Esophagus squamous epithelium (tissue), 5 donors: ENCODE data around the gene SHISA8. TPM values are rescaled to one million over a fixed set of nuclear protein-coding genes. Genes with fewer than 3 reads are reported as not detected.

ENCODE experiments used
- DNase-seq: peaks from one replicate; lab custom pipeline; 2025; lab: John Stamatoyannopoulos, UW
- H3K27ac ChIP-seq, 4 donors: fragments of 200-600 bp; sonication (generic); one replicate each; pipeline ENCODE4 v1.5.1; 2016 to 2019; ENCODE audit warnings: mild to moderate bottlenecking in 1 of 4
- H3K27me3 ChIP-seq, 4 donors: fragments of 200-600 bp; sonication (generic); 1 replicate in 3 of 4; 2 replicates in 1 of 4; pipeline versions ENCODE4 v1.5.1 to v1.6.0; 2017 to 2021; ENCODE audit warnings: antibody characterized with exemption in 1 of 4
- H3K36me3 ChIP-seq, 3 donors: fragments of 200-600 bp; sonication (generic); one replicate each; pipeline ENCODE4 v1.5.1; 2016 to 2019
- H3K4me1 ChIP-seq, 3 donors: fragments of 200-600 bp; sonication (generic); one replicate each; pipeline ENCODE4 v1.5.1; 2017 to 2019
- H3K4me3 ChIP-seq, 4 donors: fragments of 200-600 bp; sonication (generic); 1 replicate in 3 of 4; 2 replicates in 1 of 4; pipeline ENCODE4 v1.5.1; 2016 to 2019; ENCODE audit warnings: mild to moderate bottlenecking in 2 of 4, moderate library complexity in 1 of 4
- H3K9me3 ChIP-seq, 3 donors: fragments of 200-600 bp; sonication (generic); one replicate each; pipeline ENCODE4 v1.5.1; 2016 to 2019
- POLR2A ChIP-seq, 4 donors: fragments of 450-650 bp; IDR thresholded peaks; one replicate each; pipeline ENCODE4 v1.6.1; 2017; ENCODE audit warnings: antibody characterized with exemption in 4 of 4, mild to moderate bottlenecking in 4 of 4, moderate library complexity in 3 of 4
- WGBS, 2 donors: methylation state at CpG; one replicate each; pipeline ENCODE4 v1.1.5; 2018; 5-methylcytosine and 5-hydroxymethylcytosine counted together
- intact Hi-C: fragments of 100-400 bp; cut with DNase I; formaldehyde crosslinking; loops from one replicate; pipeline ENCODE4 v1.15.0; 2022
- total RNA-seq, 4 donors: library from RNA; depleted of rRNA; stranded (reverse); fragments of >200 nt; gene quantifications; one replicate each; pipeline ENCODE4 v1.1.0, GENCODE V29; 2016
- TF ChIP-seq, protein P1 (sequence below), 6 experiments: fragments of 450-650 bp in 4 of 6; fragments of 200-600 bp in 2 of 6; sonication (generic) in 2 of 6; IDR thresholded peaks; one replicate each; pipeline ENCODE4 v1.5.1; 2016 to 2019; ENCODE audit warnings: antibody characterized with exemption in 6 of 6, mild to moderate bottlenecking in 4 of 6, moderate library complexity in 4 of 6
- donor health status: DM: yes; HTN: yes; CAD: no.

The SHISA8 gene
- total RNA-seq, 4 donors from 2014 or later, result not detected

- 100% methylated on average over 2 of the region's 2 CpGs; no CpG with 5 or more reads in 1 of the 2 donors for WGBS, 2 donors
- no peak for TF ChIP-seq POLR2A (IDR thresholded peaks at IDR 0.05)
- TF ChIP-seq, protein P1, sequence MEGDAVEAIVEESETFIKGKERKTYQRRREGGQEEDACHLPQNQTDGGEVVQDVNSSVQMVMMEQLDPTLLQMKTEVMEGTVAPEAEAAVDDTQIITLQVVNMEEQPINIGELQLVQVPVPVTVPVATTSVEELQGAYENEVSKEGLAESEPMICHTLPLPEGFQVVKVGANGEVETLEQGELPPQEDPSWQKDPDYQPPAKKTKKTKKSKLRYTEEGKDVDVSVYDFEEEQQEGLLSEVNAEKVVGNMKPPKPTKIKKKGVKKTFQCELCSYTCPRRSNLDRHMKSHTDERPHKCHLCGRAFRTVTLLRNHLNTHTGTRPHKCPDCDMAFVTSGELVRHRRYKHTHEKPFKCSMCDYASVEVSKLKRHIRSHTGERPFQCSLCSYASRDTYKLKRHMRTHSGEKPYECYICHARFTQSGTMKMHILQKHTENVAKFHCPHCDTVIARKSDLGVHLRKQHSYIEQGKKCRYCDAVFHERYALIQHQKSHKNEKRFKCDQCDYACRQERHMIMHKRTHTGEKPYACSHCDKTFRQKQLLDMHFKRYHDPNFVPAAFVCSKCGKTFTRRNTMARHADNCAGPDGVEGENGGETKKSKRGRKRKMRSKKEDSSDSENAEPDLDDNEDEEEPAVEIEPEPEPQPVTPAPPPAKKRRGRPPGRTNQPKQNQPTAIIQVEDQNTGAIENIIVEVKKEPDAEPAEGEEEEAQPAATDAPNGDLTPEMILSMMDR (IDR thresholded peaks at IDR 0.05), result no peak
- Histone ChIP-seq H3K9me3 (no peaks in the 10 kb centered on the region), H3K27ac (no peak overlapping the region), H3K4me1 (no peaks in the 10 kb centered on the region), H3K36me3 (peaks cover 34 to 100% (median 57%) of the 10 kb centered on the region in 3 donors), H3K4me3 (no peak overlapping the region), H3K27me3 (no peaks in the 10 kb centered on the region)
- DNase-seq, result no peak
- intact Hi-C loops, result no loop called here
Measured at GRCh38 chr22:41885116-41885515, 29.8 kb downstream of the SHISA8 start.

GRCh38 chr22:41883400-41883799 is 31.5 kb downstream of the SHISA8 start:
- intact Hi-C loops, result no loop called here
- 85 to 88% methylated on average over 1 to 2 of the region's 2 CpGs for WGBS, 2 donors
- H3K36me3 ChIP-seq, result peaks cover 37 to 100% (median 63%) of the 10 kb centered on the region in 3 donors

DNA sequence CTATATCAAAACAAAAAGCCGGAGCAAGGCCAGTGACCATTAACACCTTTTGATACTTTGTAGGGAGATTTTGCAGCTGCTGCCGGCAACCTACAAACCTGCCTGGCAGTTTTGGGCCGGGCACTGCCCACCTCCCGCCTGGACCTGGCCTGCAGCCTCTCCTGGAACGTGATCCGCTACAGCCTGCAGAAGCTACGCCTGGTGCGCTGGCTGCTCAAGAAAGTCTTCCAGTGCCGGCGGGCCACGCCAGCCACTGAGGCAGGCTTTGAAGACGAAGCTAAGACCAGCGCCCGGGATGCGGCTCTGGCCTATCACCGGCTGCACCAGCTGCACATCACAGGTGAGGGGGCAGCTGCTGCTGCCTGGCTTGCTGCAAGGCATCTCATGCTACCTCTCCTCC is 34.2 kb downstream of the SHISA8 start:
- Histone ChIP-seq H3K36me3 (peaks cover 42 to 100% (median 86%) of the 10 kb centered on the region in 3 donors), H3K4me3 (no peak overlapping the region), H3K9me3 (no peaks in the 10 kb centered on the region), H3K27me3 (no peaks in the 10 kb centered on the region), H3K27ac (no peak overlapping the region), H3K4me1 (no peaks in the 10 kb centered on the region)
- TF ChIP-seq, protein P1 (IDR thresholded peaks at IDR 0.05), result no peak
- TF ChIP-seq POLR2A (IDR thresholded peaks at IDR 0.05), result no peak
- intact Hi-C loops, result no loop called here
- no peak for DNase-seq
- 92 to 96% methylated on average over 4 to 11 of the region's 16 CpGs for WGBS, 2 donors

More at GRCh38 chr22:41883400-41883799, 31.5 kb downstream of the SHISA8 start:
- H3K4me3 ChIP-seq, result no peak overlapping the region
- H3K4me1 ChIP-seq, result no peaks in the 10 kb centered on the region
- no peaks in the 10 kb centered on the region for H3K27me3 ChIP-seq
- no peak for DNase-seq
- H3K9me3 ChIP-seq, result no peaks in the 10 kb centered on the region
- no peak overlapping the region for H3K27ac ChIP-seq
- TF ChIP-seq, protein P1 (IDR thresholded peaks at IDR 0.05), result no peak
- TF ChIP-seq POLR2A (IDR thresholded peaks at IDR 0.05), result no peak

DNA sequence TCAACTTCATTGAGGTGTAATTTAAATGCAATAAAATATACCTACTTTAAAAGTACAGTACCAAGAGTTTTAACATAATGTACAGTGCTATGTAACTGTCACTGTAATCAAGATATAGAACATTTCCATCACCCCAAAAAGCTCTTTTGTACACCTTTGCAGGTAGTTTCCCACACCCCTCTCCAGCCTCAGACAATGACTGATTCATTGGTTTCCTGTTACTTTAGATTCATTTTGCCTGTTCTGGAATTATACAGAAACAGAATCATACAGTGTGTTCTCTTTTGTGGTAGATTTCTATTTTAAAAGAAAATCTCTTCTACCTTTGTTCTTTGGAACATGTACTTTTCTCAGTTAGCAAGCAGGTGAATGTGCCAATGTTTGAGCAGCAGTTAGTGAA is 38.2 kb downstream of the SHISA8 start:
- intact Hi-C loops, result no loop called here
- peaks cover 48 to 100% (median 80%) of the 10 kb centered on the region in 3 donors for H3K36me3 ChIP-seq
- TF ChIP-seq, protein P1 (IDR thresholded peaks at IDR 0.05), result no peak
- no peak for TF ChIP-seq POLR2A (IDR thresholded peaks at IDR 0.05)

GRCh38 chr22:41876275-41876674 is 38.6 kb downstream of the SHISA8 start:
- H3K27ac ChIP-seq, result no peak overlapping the region
- H3K4me1 ChIP-seq, result no peaks in the 10 kb centered on the region
- no peak for DNase-seq
- H3K36me3 ChIP-seq, result peaks cover 49 to 100% (median 77%) of the 10 kb centered on the region in 3 donors
- no peak for TF ChIP-seq POLR2A (IDR thresholded peaks at IDR 0.05)
- TF ChIP-seq, protein P1 (IDR thresholded peaks at IDR 0.05), result no peak
- no peaks in the 10 kb centered on the region for H3K27me3 ChIP-seq
- intact Hi-C loops, result no loop called here
- no peaks in the 10 kb centered on the region for H3K9me3 ChIP-seq
- no peak overlapping the region for H3K4me3 ChIP-seq
- 88 to 93% methylated on average over 3 of the region's 3 CpGs for WGBS, 2 donors

More for the DNA sequence above, 38.2 kb downstream of the SHISA8 start:
- Histone ChIP-seq H3K4me3 (no peak overlapping the region), H3K9me3 (no peaks in the 10 kb centered on the region), H3K27ac (no peak overlapping the region), H3K27me3 (no peaks in the 10 kb centered on the region), H3K4me1 (no peaks in the 10 kb centered on the region)
- no peak for DNase-seq
